Osteocyte (in vitro differentiated cells): ENCODE measurements around the gene MVK. TPM values are rescaled to one million over a fixed set of nuclear protein-coding genes. Genes with fewer than 3 reads are reported as not detected.
A peak's percentile ranks its signal among the peaks of the same experiment; 100 is the strongest.

ENCODE experiments used
- DNase-seq: peaks from one replicate; pipeline ENCODE4 v3.0.0; 2021; ENCODE audit warnings: mixed read lengths; ENCODE audit not compliant: unreplicated experiment; ENCODE audit errors: extremely low spot score
- H3K27ac Mint-ChIP-seq: one replicate; pipeline ENCODE4 v1.8.0; 2021; ENCODE audit warnings: mild to moderate bottlenecking, mixed read lengths; ENCODE audit not compliant: unreplicated experiment
- H3K27me3 Mint-ChIP-seq: one replicate; pipeline ENCODE4 v1.8.0; 2021; ENCODE audit warnings: mixed read lengths; ENCODE audit not compliant: unreplicated experiment
- H3K36me3 Mint-ChIP-seq: one replicate; pipeline ENCODE4 v1.8.0; 2021; ENCODE audit warnings: mixed read lengths; ENCODE audit not compliant: unreplicated experiment
- H3K4me1 Mint-ChIP-seq: one replicate; pipeline ENCODE4 v1.8.0; 2021; ENCODE audit warnings: mixed read lengths; ENCODE audit not compliant: unreplicated experiment
- H3K4me3 Mint-ChIP-seq: one replicate; pipeline ENCODE4 v1.8.0; 2021; ENCODE audit warnings: mild to moderate bottlenecking, moderate library complexity, mixed read lengths; ENCODE audit not compliant: unreplicated experiment
- H3K9me3 Mint-ChIP-seq: one replicate; pipeline ENCODE4 v1.8.0; 2021; ENCODE audit warnings: mixed read lengths; ENCODE audit not compliant: unreplicated experiment
- total RNA-seq: library from RNA; stranded (reverse); gene quantifications from 2 replicates; pipeline ENCODE4 v1.2.1, GENCODE V29; 2021
- TF ChIP-seq, protein P1 (sequence below): fragments of 200-600 bp; sonication (generic); IDR thresholded peaks from 2 replicates; pipeline ENCODE4 v1.5.0; 2021; ENCODE audit warnings: antibody characterized with exemption, mild to moderate bottlenecking, moderate library complexity

Gene MVK
- total RNA-seq, 1 donor from 2014 or later, result 13.0 TPM

DNA sequence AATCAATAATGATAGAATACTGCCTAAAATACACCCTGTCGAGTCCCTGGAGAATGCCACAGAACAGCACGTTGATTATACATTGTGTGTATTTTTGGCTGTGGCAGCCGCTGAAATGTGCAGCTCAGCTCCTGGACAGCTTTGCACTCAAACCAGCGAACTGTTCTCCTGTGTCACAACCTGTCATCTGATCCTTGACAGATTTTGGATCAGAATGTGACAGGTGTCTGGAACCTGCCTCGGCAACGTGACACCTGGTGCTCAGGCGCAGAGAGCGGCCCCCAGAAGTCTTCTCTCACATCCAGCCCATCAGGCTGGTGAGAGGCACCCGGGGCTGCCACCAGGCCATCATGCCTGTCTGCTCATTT, 19.3 kb downstream of the MVK start:
- Mint-ChIP-seq H3K9me3 (no peaks in the 10 kb centered on the region), H3K36me3 (peaks cover 8% of the 10 kb centered on the region), H3K4me3 (no peak overlapping the region), H3K27me3 (no peaks in the 10 kb centered on the region), H3K4me1 (peaks cover 4% of the 10 kb centered on the region), H3K27ac (no peak overlapping the region)
- no peak for DNase-seq
- TF ChIP-seq, protein P1, sequence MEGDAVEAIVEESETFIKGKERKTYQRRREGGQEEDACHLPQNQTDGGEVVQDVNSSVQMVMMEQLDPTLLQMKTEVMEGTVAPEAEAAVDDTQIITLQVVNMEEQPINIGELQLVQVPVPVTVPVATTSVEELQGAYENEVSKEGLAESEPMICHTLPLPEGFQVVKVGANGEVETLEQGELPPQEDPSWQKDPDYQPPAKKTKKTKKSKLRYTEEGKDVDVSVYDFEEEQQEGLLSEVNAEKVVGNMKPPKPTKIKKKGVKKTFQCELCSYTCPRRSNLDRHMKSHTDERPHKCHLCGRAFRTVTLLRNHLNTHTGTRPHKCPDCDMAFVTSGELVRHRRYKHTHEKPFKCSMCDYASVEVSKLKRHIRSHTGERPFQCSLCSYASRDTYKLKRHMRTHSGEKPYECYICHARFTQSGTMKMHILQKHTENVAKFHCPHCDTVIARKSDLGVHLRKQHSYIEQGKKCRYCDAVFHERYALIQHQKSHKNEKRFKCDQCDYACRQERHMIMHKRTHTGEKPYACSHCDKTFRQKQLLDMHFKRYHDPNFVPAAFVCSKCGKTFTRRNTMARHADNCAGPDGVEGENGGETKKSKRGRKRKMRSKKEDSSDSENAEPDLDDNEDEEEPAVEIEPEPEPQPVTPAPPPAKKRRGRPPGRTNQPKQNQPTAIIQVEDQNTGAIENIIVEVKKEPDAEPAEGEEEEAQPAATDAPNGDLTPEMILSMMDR, result no peak

DNA sequence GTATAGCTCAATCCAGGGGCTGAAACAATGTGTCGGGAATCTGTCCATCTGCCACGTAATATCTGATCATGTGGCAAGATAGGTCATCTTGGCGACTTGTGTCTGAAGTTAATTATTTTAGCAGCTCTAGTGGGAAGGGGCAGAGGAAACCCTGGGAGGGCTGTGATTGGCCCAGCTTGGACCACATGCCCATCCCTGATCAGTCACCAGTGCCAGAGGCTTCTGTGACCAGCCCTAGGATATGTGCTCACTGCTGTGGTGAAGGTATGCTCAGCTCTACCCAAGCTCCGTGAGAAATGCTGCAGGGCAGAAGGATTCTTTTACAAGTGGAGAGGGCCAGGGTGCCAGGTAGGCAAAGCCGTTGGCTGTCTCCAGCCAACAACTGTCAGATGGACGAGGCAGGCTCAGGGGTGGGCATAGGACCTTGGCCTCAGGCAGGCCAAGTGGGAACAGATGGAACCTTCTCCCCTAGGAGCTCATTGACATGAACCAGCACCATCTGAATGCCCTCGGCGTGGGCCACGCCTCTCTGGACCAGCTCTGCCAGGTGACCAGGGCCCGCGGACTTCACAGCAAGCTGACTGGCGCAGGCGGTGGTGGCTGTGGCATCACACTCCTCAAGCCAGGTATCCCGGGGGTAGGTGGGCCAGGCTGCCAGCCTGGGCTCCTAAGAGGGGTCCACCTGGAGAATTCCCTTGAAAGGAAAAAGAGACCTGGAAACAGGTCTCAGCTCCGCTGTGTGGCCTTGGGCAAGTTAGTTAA, 21.1 kb downstream of the MVK start:
- Mint-ChIP-seq H3K9me3 (no peaks in the 10 kb centered on the region), H3K4me3 (no peak overlapping the region), H3K36me3 (peaks cover 3% of the 10 kb centered on the region), H3K4me1 (peaks cover 6% of the 10 kb centered on the region), H3K27ac (no peak overlapping the region), H3K27me3 (no peaks in the 10 kb centered on the region)
- TF ChIP-seq, protein P1, result no peak
- no peak for DNase-seq

GRCh38 chr12:109595321-109595902, 21.8 kb downstream of the MVK start:
- Mint-ChIP-seq H3K4me1 (peaks cover 6% of the 10 kb centered on the region), H3K9me3 (no peaks in the 10 kb centered on the region), H3K4me3 (no peak overlapping the region), H3K27ac (no peak overlapping the region), H3K36me3 (peaks cover 3% of the 10 kb centered on the region), H3K27me3 (no peaks in the 10 kb centered on the region)
- no peak for DNase-seq
- TF ChIP-seq, protein P1, result no peak

DNA sequence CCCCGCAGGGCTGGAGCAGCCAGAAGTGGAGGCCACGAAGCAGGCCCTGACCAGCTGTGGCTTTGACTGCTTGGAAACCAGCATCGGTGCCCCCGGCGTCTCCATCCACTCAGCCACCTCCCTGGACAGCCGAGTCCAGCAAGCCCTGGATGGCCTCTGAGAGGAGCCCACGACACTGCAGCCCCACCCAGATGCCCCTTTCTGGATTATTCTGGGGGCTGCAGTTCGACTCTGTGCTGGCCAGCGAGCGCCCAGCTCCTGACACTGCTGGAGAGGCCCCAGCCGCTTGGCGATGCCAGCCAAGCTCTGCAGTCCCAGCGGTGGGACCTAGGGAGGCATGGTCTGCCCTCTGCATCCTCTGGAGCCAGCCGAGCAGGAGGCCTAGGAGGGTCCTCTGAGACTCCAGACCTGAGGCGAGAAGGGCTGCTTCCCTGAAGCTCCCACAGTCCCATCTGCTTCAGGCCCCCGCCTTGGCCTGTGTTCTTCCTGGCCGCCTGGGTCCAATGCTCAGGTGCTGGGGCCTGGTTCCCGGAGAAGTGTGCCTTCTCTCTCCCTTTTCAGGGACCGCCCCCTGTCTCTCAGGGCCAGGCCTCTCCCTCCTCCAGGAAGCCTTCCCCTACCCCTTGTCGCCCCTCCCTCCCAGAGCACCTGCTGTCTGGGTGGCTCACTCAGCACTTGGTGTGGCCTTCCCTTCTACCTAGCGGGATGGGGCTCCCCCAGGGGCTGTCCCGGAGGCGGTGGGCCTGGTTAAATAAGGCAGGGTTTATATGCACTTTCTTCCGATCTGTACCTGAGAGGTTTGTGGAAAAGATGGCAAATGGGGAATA, 23.0 kb downstream of the MVK start:
- no peaks in the 10 kb centered on the region for H3K27me3 Mint-ChIP-seq
- no peak overlapping the region for H3K4me3 Mint-ChIP-seq
- no peak for DNase-seq
- H3K9me3 Mint-ChIP-seq, result no peaks in the 10 kb centered on the region
- TF ChIP-seq, protein P1, result no peak
- peaks cover 6% of the 10 kb centered on the region for H3K4me1 Mint-ChIP-seq
- H3K27ac Mint-ChIP-seq, result no peak overlapping the region
- peaks cover 3% of the 10 kb centered on the region for H3K36me3 Mint-ChIP-seq

DNA sequence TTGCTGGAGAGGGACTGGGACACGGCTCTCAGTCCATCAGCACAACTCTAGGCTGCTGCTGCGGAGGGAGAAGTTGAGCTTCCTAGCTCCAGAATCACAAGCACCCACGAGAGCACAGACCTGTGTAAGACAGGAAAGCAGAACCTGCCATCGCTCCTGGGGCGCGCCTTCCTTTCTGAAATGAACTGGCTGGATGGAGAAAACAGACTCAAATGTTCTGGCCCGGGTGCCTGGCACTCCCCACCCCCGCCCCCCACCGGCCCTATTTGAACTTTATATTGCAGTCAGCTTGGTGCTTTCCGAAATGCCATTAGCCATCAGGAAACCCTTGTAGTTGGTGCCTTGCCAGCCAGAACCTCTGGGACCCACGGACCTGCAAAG, 23.8 kb downstream of the MVK start:
- peak overlapping the region; percentile 26 for H3K4me3 Mint-ChIP-seq
- peaks cover 6% of the 10 kb centered on the region for H3K4me1 Mint-ChIP-seq
- TF ChIP-seq, protein P1, result no peak
- peaks cover 3% of the 10 kb centered on the region for H3K36me3 Mint-ChIP-seq
- H3K9me3 Mint-ChIP-seq, result no peaks in the 10 kb centered on the region
- peak overlapping the region; percentile 27 for H3K27ac Mint-ChIP-seq
- DNase-seq, result no peak
- no peaks in the 10 kb centered on the region for H3K27me3 Mint-ChIP-seq
